Measurements from ENCODE around the gene FGFBP3.
"Not testable (repeated sequence)": the region's sequence is repeated elsewhere in the genome, so short reads cannot be mapped to it uniquely, and the experiment has no call there.

FGFBP3 gene

GRCh38 chr10:91897421-91897820, 11.9 kb downstream of the FGFBP3 start:
- no peak for DNase-seq

DNA sequence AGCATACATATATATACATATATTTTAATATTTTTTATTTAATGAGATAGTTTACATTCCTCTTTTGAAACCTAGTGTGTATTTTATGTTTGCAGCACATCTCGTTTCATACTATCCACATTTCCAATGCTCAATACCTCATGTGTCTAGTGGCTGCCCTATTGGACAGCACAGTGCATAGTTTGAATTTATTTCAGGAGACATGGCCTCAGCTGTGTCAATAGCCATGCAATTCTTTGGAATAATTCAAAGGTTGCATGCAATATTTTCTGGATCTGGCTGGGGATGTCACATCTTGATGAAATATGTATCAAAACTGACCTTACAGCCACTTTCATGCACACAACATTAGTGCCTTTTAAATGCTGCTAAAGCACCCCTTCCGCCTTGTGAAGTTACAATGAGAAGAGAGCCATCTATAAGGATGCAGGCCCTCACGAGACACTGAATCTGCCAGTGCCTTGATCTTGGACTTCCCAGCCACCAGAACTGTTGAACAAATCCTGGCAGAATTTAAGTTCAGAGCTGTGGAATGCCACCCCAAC, 13.0 kb downstream of the FGFBP3 start:
- no peak for DNase-seq

- DNase-seq: not testable (repeated sequence)
Measured at GRCh38 chr10:91894261-91894685, 15.0 kb downstream of the FGFBP3 start.

GRCh38 chr10:91893051-91893450, 16.2 kb downstream of the FGFBP3 start:
- DNase-seq: no peak

DNA sequence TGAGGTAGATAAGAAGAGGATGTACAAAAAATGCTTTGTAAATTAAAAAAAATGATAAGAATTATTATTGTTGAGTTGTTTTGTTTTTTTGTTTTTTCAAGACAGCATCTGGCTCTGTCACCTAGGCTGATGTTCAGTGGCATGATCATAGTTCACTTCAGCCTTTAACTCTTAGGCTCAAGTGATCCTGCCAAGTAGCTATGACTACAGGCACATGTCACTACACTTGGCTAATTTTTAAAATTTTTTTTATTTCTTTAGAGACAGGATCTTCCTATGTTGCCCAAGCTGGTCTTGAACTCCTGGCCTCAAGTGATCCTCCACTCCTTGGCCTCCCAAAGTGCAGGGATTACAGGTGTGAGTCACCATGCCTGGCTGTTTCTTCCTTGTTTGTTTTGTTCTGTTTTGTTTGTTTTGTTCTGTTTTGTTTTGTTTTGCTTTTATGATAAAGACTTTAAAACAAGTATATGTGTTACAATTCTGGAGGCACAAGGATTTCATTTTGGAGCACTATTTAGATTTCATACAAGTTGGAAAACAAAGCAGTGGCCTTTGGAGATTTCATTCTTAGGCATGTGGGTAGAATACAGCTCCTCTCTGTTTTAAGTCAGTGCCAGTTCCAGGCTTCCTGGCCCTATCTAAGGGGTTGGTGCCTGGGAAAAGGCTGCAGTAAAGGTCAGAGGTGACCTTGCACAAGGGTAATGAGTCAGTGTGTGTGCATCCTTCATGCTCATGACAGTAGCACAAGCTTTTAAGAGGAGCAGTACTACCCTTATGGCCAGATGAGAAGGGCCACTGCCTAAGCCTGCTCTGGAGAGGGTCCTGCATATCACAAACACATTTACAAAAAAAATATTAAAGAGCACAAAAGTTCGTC, 17.9 kb downstream of the FGFBP3 start:
- DNase-seq: peak; percentile 91

DNA sequence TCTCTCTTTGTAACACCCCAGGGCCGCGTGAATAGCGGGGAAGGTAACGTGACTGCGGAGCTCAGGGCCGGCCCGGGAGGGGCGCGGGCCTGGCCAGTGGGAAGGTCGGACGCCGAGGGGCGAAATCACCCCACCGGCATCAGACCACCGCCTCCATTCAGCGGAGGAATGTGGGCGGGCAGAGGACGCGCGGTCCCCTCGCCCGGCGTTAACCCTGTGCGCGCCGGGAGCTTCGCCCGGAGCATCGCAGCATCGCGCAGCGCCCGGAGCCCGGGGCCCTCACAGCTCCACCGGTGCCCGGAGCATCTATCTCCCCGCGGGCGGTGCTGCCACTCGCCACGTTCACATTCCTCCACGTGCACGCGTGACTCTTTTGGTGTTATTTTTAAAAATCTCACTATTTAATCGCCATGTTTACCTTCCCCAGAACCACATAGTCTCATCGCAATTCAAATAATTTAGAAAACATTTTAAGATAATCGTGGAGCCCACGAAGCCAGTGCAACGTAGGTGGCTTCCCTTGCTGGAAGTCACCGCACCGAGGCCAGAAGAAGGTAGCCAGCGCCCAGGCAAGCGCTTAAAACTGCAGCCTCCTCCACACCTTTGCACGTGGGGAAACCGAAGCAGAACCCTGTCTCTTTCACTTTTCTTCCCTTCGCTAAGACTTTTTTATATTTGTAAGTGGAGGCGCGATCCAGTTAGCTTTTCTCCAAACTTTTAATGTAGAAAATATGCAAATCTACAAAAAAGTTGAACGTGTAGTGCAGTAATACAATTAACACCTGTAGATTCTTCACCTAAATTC, 21.8 kb downstream of the FGFBP3 start:
- peak; percentile 96 for DNase-seq

GRCh38 chr10:91886954-91887271, 22.4 kb downstream of the FGFBP3 start:
- DNase-seq: no peak

- no peak for DNase-seq
Measured at GRCh38 chr10:91885362-91886079, 23.8 kb downstream of the FGFBP3 start.

- no peak for DNase-seq
Measured at GRCh38 chr10:91884536-91884935, 24.8 kb downstream of the FGFBP3 start.

GRCh38 chr10:91883549-91884444, 25.5 kb downstream of the FGFBP3 start:
- peak; percentile 82 for DNase-seq

- peak; percentile 93 for DNase-seq
Measured at GRCh38 chr10:91880310-91880709, 29.0 kb downstream of the FGFBP3 start.

DNA sequence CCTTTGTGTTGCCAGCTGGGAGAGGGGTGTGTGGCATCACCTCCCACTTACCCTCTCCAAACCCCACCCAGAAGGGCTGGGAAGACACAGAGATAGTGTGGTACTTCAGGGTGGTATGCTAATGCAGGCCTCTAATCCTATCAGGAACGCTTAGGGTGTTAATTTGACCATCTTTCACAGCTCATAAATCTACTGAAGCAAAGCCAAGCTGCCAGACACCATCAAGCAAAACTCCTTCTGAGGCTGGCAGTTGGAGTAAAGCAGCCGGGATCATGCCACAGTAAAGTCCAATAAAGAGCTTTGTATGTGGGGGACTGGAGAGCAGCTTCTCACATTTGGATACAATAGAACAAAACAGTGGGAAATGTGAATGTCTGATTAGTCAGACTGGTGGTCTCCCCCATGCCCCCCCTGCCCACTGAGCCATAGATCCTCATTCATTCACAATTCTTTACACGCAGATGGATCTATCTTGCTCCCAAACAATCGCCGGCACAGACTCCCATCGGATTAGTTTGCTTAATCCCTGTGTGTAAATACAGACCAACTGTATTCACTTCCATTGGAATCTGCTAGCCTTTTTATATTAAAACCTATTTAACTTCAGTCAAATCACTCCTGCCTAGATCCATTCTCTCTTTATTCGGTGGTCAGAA, 29.6 kb downstream of the FGFBP3 start:
- no peak for DNase-seq

GRCh38 chr10:91875779-91876178, 33.5 kb downstream of the FGFBP3 start:
- no peak for DNase-seq

- no peak for DNase-seq
Measured at GRCh38 chr10:91875156-91875555, 34.1 kb downstream of the FGFBP3 start.

GRCh38 chr10:91865562-91866081, 43.7 kb downstream of the FGFBP3 start:
- DNase-seq: no peak

DNA sequence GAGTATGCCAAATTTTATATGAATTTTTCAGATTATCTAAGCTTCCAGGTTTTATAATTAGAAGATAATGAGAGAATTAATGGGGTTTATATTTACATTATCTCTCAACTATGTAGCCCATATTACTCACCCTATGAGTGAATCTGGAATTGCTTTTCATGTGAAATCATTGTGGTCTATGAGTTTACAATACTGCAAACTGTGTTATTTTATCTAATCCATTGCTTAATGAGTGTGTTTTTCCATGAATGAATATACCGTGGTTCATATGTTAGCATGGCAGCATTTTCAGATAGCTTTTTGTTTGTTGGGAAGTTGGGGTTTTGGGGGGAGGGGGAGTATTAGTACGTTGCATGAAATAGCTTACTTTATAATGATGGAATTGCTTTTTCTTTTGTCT, 44.5 kb downstream of the FGFBP3 start:
- DNase-seq: no peak

DNA sequence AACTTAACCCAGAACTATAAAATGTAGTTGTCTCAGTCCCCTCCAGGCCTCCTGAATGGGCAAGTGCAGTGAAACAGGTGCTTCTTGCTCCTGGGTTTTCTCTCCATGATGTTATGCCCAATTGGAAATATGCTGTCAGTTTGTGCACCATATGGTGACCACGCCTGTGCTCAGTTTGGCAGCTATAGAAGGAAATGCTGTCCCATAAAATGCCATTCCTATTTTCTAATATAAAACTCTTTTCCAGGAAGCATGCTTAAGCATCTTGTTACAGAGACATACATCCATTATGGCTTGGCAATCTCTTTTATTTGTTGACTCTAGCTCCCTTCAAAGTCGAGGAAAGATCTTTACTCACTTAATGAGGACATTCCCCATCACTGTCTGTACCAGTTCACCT, 45.2 kb downstream of the FGFBP3 start:
- DNase-seq: no peak

- DNase-seq: no peak
Measured at GRCh38 chr10:91860885-91861284, 48.4 kb downstream of the FGFBP3 start.

- no peak for DNase-seq
Measured at GRCh38 chr10:91856637-91857036, 52.6 kb downstream of the FGFBP3 start.

Data from islet precursor cell (in vitro differentiated cells).